ENCODE results near the gene CHCHD4. TPM values are rescaled to one million over a fixed set of nuclear protein-coding genes. Genes with fewer than 3 reads are reported as not detected.

The CHCHD4 gene
- polyA plus RNA-seq, 1 of the 3 experiments (the other 2 are of a cell fraction) = 15.4 TPM

DNA sequence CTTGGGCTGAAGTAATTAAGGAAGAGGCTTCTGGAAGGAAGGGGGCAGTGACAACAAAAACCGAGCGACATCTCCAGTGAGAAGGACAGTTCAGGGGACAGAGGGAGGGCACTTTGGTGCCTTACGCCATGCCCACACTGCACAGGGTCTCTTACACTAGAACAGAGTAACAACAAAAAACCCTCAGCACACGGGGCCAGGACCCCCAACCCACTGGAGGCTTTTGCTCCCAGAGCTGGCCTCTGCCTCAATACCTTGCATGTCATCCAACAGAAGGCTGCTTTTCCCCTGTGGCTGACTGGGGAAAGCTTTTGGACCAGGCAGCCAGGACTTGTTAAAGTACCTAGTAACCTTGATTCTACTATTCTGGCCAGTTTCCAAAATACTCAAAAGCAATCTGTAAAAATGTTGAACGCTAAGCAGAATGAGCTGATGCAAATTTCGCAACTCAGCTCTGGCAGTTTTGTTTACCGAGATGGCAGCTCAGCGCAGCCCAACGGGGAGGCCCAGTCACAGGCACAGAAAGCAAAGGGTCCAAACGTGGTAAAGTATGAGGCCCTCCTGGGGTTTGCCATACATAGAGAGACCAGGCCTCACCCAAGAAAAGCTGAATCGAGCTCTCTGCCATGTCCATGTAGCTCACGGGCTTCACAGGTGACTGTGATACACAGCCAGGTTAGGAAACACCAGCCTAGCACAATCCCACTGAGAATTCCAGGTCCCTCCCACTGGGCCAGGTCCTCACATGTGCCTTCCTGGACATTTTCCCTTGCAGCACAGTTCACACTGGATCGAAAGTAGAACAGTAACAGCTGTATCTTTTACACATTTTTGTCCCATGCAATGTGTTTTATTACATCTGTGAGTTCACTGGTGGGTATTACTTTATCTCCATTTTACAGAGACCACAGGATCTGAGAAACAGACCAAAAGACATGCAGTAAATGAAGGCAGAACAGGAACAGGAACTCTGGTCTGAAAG lies 6.0 kb downstream of the CHCHD4 start:
- Histone ChIP-seq H3K9me3 (no peaks in the 10 kb centered on the region), H2AFZ (ENCODE audit: low read depth) (no peak overlapping the region), H3K27me3 (ENCODE audit: insufficient read depth) (no peaks in the 10 kb centered on the region), H3K27ac (ENCODE audit: low read depth in 2 of 2, low read length in 1 of 2) (no peak overlapping the region), H3K4me3 (ENCODE audit: low read depth in 2 of 2, low read length in 1 of 2) (no peak overlapping the region), H3K36me3 (replicated peaks in 1 of 2; ENCODE audit: control insufficient read depth in 1 of 2, insufficient read depth in 2 of 2, low read length in 1 of 2) (peaks cover 26 to 47% of the 10 kb centered on the region in 2 experiments), H3K9me2 (no peaks in the 10 kb centered on the region), H4K20me1 (ENCODE audit: insufficient read depth) (no peaks in the 10 kb centered on the region), H3K4me1 (ENCODE audit: control insufficient read depth in 1 of 2, insufficient read depth in 2 of 2, low read depth in 1 of 2, low read length in 1 of 2) (peaks cover 6 to 16% of the 10 kb centered on the region in 2 experiments; a peak in 3 of 4 replicates), H3F3A (replicated peaks; ENCODE audit: insufficient read depth) (no peaks in the 10 kb centered on the region), H3K9ac (no peak overlapping the region), H3K4me2 (no peak overlapping the region), H3K79me2 (ENCODE audit: insufficient read depth) (peaks cover 17% of the 10 kb centered on the region)
- ChIA-PET CTCF (interaction anchor here (0.6 to 4.0 kb wide), 3 partner anchors 143 to 233 kb away, joined by 3 to 18 read pairs (median 3); no protein-coding TSS in a partner anchor), POLR2A (no interaction called here)
- no peak for DNase-seq
- TF ChIP-seq EP300 (IDR thresholded peaks at IDR 0.05; ENCODE audit: borderline replicate concordance in 1 of 2, low read depth in 1 of 2, low read length in 1 of 2) (no peak), CHD2 (IDR thresholded peaks at IDR 0.05; ENCODE audit: low read length, partially characterized antibody) (no peak), NRF1 (IDR thresholded peaks at IDR 0.05; ENCODE audit: low read depth, low read length) (no peak), MXI1 (IDR thresholded peaks at IDR 0.05; ENCODE audit: low read depth, low read length) (no peak), GATA2 (CRISPR knock-in tag; IDR thresholded peaks at IDR 0.05) (no peak), YY1 (IDR thresholded peaks at IDR 0.05; ENCODE audit: low read depth) (no peak), EZH2phosphoT487 (IDR thresholded peaks at IDR 0.05; ENCODE audit: borderline replicate concordance, low read depth) (no peak), JUND (IDR thresholded peaks at IDR 0.05) (no peak), ELF1 (IDR thresholded peaks at IDR 0.05) (no peak), POLR2AphosphoS5 (IDR thresholded peaks at IDR 0.05; ENCODE audit: low read depth, low read length) (no peak), FOSL2 (IDR thresholded peaks at IDR 0.05; ENCODE audit: borderline replicate concordance, low read depth) (no peak), SMC3 (IDR thresholded peaks at IDR 0.05; ENCODE audit: low read depth, low read length) (no peak), RAD21 (IDR thresholded peaks at IDR 0.05; ENCODE audit: low read length) (no peak)
- TF ChIP-seq, protein P1, sequence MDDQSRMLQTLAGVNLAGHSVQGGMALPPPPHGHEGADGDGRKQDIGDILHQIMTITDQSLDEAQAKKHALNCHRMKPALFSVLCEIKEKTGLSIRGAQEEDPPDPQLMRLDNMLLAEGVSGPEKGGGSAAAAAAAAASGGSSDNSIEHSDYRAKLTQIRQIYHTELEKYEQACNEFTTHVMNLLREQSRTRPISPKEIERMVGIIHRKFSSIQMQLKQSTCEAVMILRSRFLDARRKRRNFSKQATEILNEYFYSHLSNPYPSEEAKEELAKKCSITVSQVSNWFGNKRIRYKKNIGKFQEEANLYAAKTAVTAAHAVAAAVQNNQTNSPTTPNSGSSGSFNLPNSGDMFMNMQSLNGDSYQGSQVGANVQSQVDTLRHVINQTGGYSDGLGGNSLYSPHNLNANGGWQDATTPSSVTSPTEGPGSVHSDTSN (IDR thresholded peaks at IDR 0.05) = no peak
- TF ChIP-seq, protein P2, sequence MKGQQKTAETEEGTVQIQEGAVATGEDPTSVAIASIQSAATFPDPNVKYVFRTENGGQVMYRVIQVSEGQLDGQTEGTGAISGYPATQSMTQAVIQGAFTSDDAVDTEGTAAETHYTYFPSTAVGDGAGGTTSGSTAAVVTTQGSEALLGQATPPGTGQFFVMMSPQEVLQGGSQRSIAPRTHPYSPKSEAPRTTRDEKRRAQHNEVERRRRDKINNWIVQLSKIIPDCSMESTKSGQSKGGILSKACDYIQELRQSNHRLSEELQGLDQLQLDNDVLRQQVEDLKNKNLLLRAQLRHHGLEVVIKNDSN (IDR thresholded peaks at IDR 0.05; ENCODE audit: borderline replicate concordance, low read depth) = no peak
- TF ChIP-seq, protein P3, sequence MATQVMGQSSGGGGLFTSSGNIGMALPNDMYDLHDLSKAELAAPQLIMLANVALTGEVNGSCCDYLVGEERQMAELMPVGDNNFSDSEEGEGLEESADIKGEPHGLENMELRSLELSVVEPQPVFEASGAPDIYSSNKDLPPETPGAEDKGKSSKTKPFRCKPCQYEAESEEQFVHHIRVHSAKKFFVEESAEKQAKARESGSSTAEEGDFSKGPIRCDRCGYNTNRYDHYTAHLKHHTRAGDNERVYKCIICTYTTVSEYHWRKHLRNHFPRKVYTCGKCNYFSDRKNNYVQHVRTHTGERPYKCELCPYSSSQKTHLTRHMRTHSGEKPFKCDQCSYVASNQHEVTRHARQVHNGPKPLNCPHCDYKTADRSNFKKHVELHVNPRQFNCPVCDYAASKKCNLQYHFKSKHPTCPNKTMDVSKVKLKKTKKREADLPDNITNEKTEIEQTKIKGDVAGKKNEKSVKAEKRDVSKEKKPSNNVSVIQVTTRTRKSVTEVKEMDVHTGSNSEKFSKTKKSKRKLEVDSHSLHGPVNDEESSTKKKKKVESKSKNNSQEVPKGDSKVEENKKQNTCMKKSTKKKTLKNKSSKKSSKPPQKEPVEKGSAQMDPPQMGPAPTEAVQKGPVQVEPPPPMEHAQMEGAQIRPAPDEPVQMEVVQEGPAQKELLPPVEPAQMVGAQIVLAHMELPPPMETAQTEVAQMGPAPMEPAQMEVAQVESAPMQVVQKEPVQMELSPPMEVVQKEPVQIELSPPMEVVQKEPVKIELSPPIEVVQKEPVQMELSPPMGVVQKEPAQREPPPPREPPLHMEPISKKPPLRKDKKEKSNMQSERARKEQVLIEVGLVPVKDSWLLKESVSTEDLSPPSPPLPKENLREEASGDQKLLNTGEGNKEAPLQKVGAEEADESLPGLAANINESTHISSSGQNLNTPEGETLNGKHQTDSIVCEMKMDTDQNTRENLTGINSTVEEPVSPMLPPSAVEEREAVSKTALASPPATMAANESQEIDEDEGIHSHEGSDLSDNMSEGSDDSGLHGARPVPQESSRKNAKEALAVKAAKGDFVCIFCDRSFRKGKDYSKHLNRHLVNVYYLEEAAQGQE (IDR thresholded peaks at IDR 0.05; ENCODE audit: low read depth, low read length) = no peak
- WGBS (ENCODE audit: low lambda C conversion rate) = 90% methylated on average over 13 of the region's 13 CpGs
